ENCODE results near the gene GPR75. TPM values are rescaled to one million over a fixed set of nuclear protein-coding genes. Genes with fewer than 3 reads are reported as not detected.
A peak's percentile ranks its signal among the peaks of the same experiment; 100 is the strongest.

Gene GPR75
- total and polyA plus RNA-seq, 2 experiments from 2014 or later, result 0.34 to 4.1 TPM

DNA sequence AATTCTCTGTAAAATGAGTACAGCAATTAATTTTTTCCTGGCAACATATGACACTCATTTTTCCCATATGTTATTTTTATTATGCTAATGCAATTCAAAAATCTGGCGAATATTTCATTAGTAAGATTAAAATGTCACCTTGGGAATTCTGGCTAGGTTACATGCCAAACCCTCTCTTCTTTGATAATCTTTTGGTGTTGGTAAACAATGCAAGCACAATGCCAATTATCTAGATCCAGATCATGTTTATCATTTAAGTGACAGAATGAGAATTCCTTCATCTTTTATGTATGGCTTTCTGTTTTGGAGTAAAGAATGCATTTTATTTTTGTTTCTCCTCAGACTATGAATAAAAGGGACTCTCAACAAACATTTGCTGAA lies 33.7 kb downstream of the GPR75 start:
- DNase-seq (ENCODE audit: low spot score) (no peak), ATAC-seq (no peak)
- Histone ChIP-seq H3K79me2 (replicated peaks; ENCODE audit: insufficient read depth) (no peaks in the 10 kb centered on the region), H3K36me3 (ENCODE audit: insufficient read depth) (no peaks in the 10 kb centered on the region), H3K27me3 (ENCODE audit: insufficient read depth) (no peaks in the 10 kb centered on the region), H3K4me2 (no peak overlapping the region), H3K4me3 (no peak overlapping the region), H4K20me1 (replicated peaks; ENCODE audit: insufficient read depth) (no peaks in the 10 kb centered on the region), H3K4me1 (ENCODE audit: insufficient read depth) (peaks cover 20% of the 10 kb centered on the region), H3K9me2 (ENCODE audit: insufficient read depth) (no peaks in the 10 kb centered on the region), H3K27ac (ENCODE audit: low read depth) (no peak overlapping the region), H3F3A (replicated peaks; ENCODE audit: low read depth) (no peaks in the 10 kb centered on the region), H2AFZ (no peak overlapping the region)
- Mint-ChIP-seq H3K36me3 (ENCODE audit: low read depth) (no peaks in the 10 kb centered on the region), H3K27ac (peak overlapping the region; percentile 21), H3K27me3 (ENCODE audit: insufficient read depth, low read depth, poor library complexity) (peaks cover 5% of the 10 kb centered on the region), H3K9me3 (no peaks in the 10 kb centered on the region), H3K4me1 (peaks cover 29% of the 10 kb centered on the region), H3K4me3 (no peak overlapping the region)
- TF ChIP-seq ZNF114 (CRISPR knock-in tag; IDR thresholded peaks at IDR 0.05) (no peak), POLR2AphosphoS5 (IDR thresholded peaks at IDR 0.05; ENCODE audit: low read depth) (no peak), STAT1 (IDR thresholded peaks at IDR 0.05; ENCODE audit: unreplicated experiment) (no peak), JUNB (IDR thresholded peaks at IDR 0.05; ENCODE audit: unreplicated experiment) (no peak), EZH2phosphoT487 (IDR thresholded peaks at IDR 0.05; ENCODE audit: unreplicated experiment) (no peak), CREB1 (CRISPR knock-in tag; IDR thresholded peaks at IDR 0.05; ENCODE audit: low read depth) (no peak), ZNF331 (CRISPR knock-in tag; IDR thresholded peaks at IDR 0.05; ENCODE audit: low read depth) (no peak), EZH2 (IDR thresholded peaks at IDR 0.05; ENCODE audit: low read depth, unreplicated experiment) (no peak)
- TF ChIP-seq, protein P1, sequence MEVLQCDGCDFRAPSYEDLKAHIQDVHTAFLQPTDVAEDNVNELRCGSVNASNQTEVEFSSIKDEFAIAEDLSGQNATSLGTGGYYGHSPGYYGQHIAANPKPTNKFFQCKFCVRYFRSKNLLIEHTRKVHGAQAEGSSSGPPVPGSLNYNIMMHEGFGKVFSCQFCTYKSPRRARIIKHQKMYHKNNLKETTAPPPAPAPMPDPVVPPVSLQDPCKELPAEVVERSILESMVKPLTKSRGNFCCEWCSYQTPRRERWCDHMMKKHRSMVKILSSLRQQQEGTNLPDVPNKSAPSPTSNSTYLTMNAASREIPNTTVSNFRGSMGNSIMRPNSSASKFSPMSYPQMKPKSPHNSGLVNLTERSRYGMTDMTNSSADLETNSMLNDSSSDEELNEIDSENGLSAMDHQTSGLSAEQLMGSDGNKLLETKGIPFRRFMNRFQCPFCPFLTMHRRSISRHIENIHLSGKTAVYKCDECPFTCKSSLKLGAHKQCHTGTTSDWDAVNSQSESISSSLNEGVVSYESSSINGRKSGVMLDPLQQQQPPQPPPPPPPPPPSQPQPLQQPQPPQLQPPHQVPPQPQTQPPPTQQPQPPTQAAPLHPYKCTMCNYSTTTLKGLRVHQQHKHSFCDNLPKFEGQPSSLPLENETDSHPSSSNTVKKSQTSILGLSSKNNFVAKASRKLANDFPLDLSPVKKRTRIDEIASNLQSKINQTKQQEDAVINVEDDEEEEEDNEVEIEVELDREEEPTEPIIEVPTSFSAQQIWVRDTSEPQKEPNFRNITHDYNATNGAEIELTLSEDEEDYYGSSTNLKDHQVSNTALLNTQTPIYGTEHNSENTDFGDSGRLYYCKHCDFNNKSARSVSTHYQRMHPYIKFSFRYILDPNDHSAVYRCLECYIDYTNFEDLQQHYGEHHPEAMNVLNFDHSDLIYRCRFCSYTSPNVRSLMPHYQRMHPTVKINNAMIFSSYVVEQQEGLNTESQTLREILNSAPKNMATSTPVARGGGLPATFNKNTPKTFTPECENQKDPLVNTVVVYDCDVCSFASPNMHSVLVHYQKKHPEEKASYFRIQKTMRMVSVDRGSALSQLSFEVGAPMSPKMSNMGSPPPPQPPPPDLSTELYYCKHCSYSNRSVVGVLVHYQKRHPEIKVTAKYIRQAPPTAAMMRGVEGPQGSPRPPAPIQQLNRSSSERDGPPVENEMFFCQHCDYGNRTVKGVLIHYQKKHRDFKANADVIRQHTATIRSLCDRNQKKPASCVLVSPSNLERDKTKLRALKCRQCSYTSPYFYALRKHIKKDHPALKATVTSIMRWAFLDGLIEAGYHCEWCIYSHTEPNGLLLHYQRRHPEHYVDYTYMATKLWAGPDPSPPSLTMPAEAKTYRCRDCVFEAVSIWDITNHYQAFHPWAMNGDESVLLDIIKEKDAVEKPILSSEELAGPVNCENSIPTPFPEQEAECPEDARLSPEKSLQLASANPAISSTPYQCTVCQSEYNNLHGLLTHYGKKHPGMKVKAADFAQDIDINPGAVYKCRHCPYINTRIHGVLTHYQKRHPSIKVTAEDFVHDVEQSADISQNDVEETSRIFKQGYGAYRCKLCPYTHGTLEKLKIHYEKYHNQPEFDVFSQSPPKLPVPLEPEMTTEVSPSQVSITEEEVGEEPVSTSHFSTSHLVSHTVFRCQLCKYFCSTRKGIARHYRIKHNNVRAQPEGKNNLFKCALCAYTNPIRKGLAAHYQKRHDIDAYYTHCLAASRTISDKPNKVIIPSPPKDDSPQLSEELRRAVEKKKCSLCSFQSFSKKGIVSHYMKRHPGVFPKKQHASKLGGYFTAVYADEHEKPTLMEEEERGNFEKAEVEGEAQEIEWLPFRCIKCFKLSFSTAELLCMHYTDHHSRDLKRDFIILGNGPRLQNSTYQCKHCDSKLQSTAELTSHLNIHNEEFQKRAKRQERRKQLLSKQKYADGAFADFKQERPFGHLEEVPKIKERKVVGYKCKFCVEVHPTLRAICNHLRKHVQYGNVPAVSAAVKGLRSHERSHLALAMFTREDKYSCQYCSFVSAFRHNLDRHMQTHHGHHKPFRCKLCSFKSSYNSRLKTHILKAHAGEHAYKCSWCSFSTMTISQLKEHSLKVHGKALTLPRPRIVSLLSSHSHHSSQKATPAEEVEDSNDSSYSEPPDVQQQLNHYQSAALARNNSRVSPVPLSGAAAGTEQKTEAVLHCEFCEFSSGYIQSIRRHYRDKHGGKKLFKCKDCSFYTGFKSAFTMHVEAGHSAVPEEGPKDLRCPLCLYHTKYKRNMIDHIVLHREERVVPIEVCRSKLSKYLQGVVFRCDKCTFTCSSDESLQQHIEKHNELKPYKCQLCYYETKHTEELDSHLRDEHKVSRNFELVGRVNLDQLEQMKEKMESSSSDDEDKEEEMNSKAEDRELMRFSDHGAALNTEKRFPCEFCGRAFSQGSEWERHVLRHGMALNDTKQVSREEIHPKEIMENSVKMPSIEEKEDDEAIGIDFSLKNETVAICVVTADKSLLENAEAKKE (CRISPR knock-in tag; IDR thresholded peaks at IDR 0.05), result no peak
- TF ChIP-seq, protein P2, sequence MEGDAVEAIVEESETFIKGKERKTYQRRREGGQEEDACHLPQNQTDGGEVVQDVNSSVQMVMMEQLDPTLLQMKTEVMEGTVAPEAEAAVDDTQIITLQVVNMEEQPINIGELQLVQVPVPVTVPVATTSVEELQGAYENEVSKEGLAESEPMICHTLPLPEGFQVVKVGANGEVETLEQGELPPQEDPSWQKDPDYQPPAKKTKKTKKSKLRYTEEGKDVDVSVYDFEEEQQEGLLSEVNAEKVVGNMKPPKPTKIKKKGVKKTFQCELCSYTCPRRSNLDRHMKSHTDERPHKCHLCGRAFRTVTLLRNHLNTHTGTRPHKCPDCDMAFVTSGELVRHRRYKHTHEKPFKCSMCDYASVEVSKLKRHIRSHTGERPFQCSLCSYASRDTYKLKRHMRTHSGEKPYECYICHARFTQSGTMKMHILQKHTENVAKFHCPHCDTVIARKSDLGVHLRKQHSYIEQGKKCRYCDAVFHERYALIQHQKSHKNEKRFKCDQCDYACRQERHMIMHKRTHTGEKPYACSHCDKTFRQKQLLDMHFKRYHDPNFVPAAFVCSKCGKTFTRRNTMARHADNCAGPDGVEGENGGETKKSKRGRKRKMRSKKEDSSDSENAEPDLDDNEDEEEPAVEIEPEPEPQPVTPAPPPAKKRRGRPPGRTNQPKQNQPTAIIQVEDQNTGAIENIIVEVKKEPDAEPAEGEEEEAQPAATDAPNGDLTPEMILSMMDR (conservative IDR thresholded peaks at IDR 0.05; ENCODE audit: low read depth in 2 of 2), result no peak
- TF ChIP-seq, protein P3, sequence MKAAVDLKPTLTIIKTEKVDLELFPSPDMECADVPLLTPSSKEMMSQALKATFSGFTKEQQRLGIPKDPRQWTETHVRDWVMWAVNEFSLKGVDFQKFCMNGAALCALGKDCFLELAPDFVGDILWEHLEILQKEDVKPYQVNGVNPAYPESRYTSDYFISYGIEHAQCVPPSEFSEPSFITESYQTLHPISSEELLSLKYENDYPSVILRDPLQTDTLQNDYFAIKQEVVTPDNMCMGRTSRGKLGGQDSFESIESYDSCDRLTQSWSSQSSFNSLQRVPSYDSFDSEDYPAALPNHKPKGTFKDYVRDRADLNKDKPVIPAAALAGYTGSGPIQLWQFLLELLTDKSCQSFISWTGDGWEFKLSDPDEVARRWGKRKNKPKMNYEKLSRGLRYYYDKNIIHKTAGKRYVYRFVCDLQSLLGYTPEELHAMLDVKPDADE (IDR thresholded peaks at IDR 0.05), result no peak

Measured in GM23338 (cell line).